OCI-LY7 (cell line): Measurements from ENCODE around the gene SMIM24. TPM values are rescaled to one million over a fixed set of nuclear protein-coding genes. Genes with fewer than 3 reads are reported as not detected.

Source experiments
- BruUV-seq: library from RNA; stranded (reverse); fragments of 400-500 nt; replicated peaks from 2 replicates; lab custom pipeline; 2021; lab: Mats Ljungman, UMichigan
- CTCF ChIA-PET: fragments of 300-600 bp; sonication (Branson Sonifier 250); formaldehyde crosslinking; loops from one replicate; lab custom pipeline; 2022; ENCODE audit warnings: antibody characterized with exemption; ENCODE audit not compliant: unreplicated experiment; lab: Charles Lee
- POLR2A ChIA-PET: fragments of 300-600 bp; sonication (Branson Sonifier 250); formaldehyde crosslinking; loops from one replicate; lab custom pipeline; 2022; ENCODE audit warnings: antibody characterized with exemption; lab: Charles Lee
- DNase-seq: peaks from one replicate; pipeline ENCODE4 v3.0.0-alpha.2; 2015; ENCODE audit warnings: low spot score
- H2AFZ ChIP-seq: fragments of 200-600 bp; sonication (generic), shearing (Covaris generic); 2 replicates; pipeline ENCODE4 v1.6.1; 2014; ENCODE audit warnings: mild to moderate bottlenecking, antibody characterized with exemption, low read length, moderate library complexity
- H3K27ac ChIP-seq: fragments of 200-600 bp; sonication (generic); 2 replicates; pipeline ENCODE4 v1.5.1; 2014; ENCODE audit warnings: mixed run types, low read depth, mild to moderate bottlenecking, moderate library complexity, low read length, inconsistent platforms; ENCODE audit not compliant: poor library complexity, severe bottlenecking
- H3K36me3 ChIP-seq: fragments of 200-600 bp; sonication (generic); 2 replicates; pipeline ENCODE4 v1.6.1; 2014; ENCODE audit warnings: mild to moderate bottlenecking, antibody characterized with exemption, low read length, moderate library complexity, mixed read lengths; ENCODE audit not compliant: insufficient read depth
- H3K4me1 ChIP-seq: fragments of 200-600 bp; sonication (generic); 2 replicates; pipeline ENCODE4 v1.5.1; 2014; ENCODE audit warnings: mild to moderate bottlenecking, low read length; ENCODE audit not compliant: insufficient read depth, poor library complexity, severe bottlenecking
- H3K4me2 ChIP-seq: fragments of 200-600 bp; sonication (generic); 2 replicates; pipeline ENCODE4 v1.6.1; 2014; ENCODE audit warnings: mild to moderate bottlenecking, low read length
- H3K4me3 ChIP-seq: fragments of 200-600 bp; sonication (generic); 2 replicates; pipeline ENCODE4 v1.5.1; 2014; ENCODE audit warnings: mild to moderate bottlenecking, low read depth, low read length; ENCODE audit not compliant: poor library complexity, severe bottlenecking
- H3K79me2 ChIP-seq: fragments of 200-600 bp; sonication (generic); 2 replicates; pipeline ENCODE4 v1.6.1; 2016; ENCODE audit warnings: low read depth, mild to moderate bottlenecking, low read length, moderate library complexity, mixed read lengths; ENCODE audit not compliant: insufficient read depth
- H3K9me2 ChIP-seq: fragments of 200-600 bp; sonication (generic); 2 replicates; pipeline ENCODE4 v1.6.1; 2016; ENCODE audit warnings: mild to moderate bottlenecking, low read length, mixed read lengths; ENCODE audit not compliant: insufficient read depth
- H3K9me3 ChIP-seq: fragments of 200-600 bp; sonication (generic); 2 replicates; pipeline ENCODE4 v1.6.1; 2014; ENCODE audit warnings: mild to moderate bottlenecking, mixed run types, low read length, mixed read lengths
- H4K20me1 ChIP-seq: fragments of 200-600 bp; sonication (generic); 2 replicates; pipeline ENCODE4 v1.6.1; 2014; ENCODE audit warnings: mild to moderate bottlenecking, antibody characterized with exemption, low read length, moderate library complexity, mixed read lengths; ENCODE audit not compliant: insufficient read depth
- CTCF ChIP-seq: fragments of 200-600 bp; sonication (generic); conservative IDR thresholded peaks from 2 replicates; pipeline ENCODE4 v1.5.1; 2014; ENCODE audit warnings: mild to moderate bottlenecking, antibody characterized with exemption, low read length, moderate library complexity, mixed read lengths
- EZH2phosphoT487 ChIP-seq: fragments of 200-600 bp; sonication (generic); IDR thresholded peaks from 2 replicates; pipeline ENCODE4 v1.6.1; 2018; ENCODE audit warnings: low read depth, borderline replicate concordance, mild to moderate bottlenecking, mixed run types, antibody characterized with exemption, low read length, moderate library complexity, mixed read lengths
- intact Hi-C: fragments of 100-400 bp; cut with micrococcal nuclease; formaldehyde crosslinking; loops from one replicate; pipeline ENCODE4 v1.10.0; 2022; ENCODE audit not compliant: unreplicated experiment
- total RNA-seq, 2 experiments: library from RNA; depleted of rRNA in 1 of 2; stranded (reverse); fragments of >200 nt in 1 of 2; shearing (Covaris generic) in 1 of 2; gene quantifications; 2 replicates each; pipeline ENCODE4 v1.2.3, GENCODE V29; 2014 to 2022

SMIM24 gene
- total RNA-seq, 2 experiments from 2014 or later: 6.8 to 9.9 TPM

GRCh38 chr19:3497757-3498520 lies 17.6 kb upstream of the SMIM24 start:
- H3K9me3 ChIP-seq: no peaks in the 10 kb centered on the region
- DNase-seq: no peak
- ChIA-PET CTCF (no interaction called here), POLR2A (no interaction called here)
- H4K20me1 ChIP-seq: no peaks in the 10 kb centered on the region
- TF ChIP-seq CTCF (no peak), EZH2phosphoT487 (no peak)
- no peaks in the 10 kb centered on the region for H3K9me2 ChIP-seq
- H3K4me2 ChIP-seq: no peak overlapping the region
- no peak overlapping the region for H3K4me3 ChIP-seq
- no peak overlapping the region for H2AFZ ChIP-seq
- no TSS peak for BruUV-seq
- peaks cover 38% of the 10 kb centered on the region for H3K36me3 ChIP-seq
- H3K27ac ChIP-seq: no peak overlapping the region
- H3K4me1 ChIP-seq: peaks cover 16% of the 10 kb centered on the region
- intact Hi-C loops: no loop called here
- H3K79me2 ChIP-seq: peaks cover 20% of the 10 kb centered on the region

GRCh38 chr19:3496392-3497273 lies 16.3 kb upstream of the SMIM24 start:
- BruUV-seq: no TSS peak
- ChIA-PET CTCF (no interaction called here), POLR2A (no interaction called here)
- no peaks in the 10 kb centered on the region for H3K9me3 ChIP-seq
- no peaks in the 10 kb centered on the region for H4K20me1 ChIP-seq
- H3K79me2 ChIP-seq: peaks cover 20% of the 10 kb centered on the region
- no peak overlapping the region for H3K4me2 ChIP-seq
- no peak overlapping the region for H3K4me3 ChIP-seq
- H3K9me2 ChIP-seq: no peaks in the 10 kb centered on the region
- DNase-seq: no peak
- no peak for TF ChIP-seq EZH2phosphoT487
- TF ChIP-seq CTCF: no peak
- intact Hi-C loops: no loop called here
- peaks cover 51% of the 10 kb centered on the region for H3K36me3 ChIP-seq
- H2AFZ ChIP-seq: no peak overlapping the region
- no peak overlapping the region for H3K27ac ChIP-seq
- H3K4me1 ChIP-seq: peaks cover 16% of the 10 kb centered on the region
